ENCODE data around the gene FMN1. TPM values are rescaled to one million over a fixed set of nuclear protein-coding genes. Genes with fewer than 3 reads are reported as not detected.

FMN1 gene
- total and polyA plus RNA-seq, 2 of the 13 experiments (the other 11 are each of a cell fraction or from before 2014, with no cell fraction given) = 0.20 to 0.60 TPM

DNA sequence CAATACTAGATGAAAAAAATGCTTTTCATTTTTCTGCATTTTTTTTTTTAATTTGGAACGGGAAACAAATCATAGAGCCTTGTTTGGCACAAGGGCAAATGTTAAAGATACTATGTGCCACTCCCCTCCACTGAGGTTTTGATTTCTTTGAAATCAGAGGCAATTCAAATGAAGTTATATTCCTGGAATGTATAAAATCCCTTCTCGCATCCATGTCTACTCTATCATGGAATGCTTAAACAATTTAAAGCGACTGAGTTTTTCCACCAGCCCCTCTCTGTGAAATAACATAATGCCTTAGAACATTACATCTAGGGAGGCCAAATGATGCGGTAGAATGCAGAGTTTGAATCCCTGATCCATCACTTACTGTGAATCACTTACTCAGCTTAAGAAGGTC is 69.7 kb downstream of the FMN1 start:
- H3K9me3 ChIP-seq (ENCODE audit: low read length) = no peaks in the 10 kb centered on the region
- no peak overlapping the region for H3K4me2 ChIP-seq (ENCODE audit: low read depth, low read length)
- TF ChIP-seq FLYWCH1 (CRISPR knock-in tag; IDR thresholded peaks at IDR 0.05) = no peak
- TF ChIP-seq, protein P1, sequence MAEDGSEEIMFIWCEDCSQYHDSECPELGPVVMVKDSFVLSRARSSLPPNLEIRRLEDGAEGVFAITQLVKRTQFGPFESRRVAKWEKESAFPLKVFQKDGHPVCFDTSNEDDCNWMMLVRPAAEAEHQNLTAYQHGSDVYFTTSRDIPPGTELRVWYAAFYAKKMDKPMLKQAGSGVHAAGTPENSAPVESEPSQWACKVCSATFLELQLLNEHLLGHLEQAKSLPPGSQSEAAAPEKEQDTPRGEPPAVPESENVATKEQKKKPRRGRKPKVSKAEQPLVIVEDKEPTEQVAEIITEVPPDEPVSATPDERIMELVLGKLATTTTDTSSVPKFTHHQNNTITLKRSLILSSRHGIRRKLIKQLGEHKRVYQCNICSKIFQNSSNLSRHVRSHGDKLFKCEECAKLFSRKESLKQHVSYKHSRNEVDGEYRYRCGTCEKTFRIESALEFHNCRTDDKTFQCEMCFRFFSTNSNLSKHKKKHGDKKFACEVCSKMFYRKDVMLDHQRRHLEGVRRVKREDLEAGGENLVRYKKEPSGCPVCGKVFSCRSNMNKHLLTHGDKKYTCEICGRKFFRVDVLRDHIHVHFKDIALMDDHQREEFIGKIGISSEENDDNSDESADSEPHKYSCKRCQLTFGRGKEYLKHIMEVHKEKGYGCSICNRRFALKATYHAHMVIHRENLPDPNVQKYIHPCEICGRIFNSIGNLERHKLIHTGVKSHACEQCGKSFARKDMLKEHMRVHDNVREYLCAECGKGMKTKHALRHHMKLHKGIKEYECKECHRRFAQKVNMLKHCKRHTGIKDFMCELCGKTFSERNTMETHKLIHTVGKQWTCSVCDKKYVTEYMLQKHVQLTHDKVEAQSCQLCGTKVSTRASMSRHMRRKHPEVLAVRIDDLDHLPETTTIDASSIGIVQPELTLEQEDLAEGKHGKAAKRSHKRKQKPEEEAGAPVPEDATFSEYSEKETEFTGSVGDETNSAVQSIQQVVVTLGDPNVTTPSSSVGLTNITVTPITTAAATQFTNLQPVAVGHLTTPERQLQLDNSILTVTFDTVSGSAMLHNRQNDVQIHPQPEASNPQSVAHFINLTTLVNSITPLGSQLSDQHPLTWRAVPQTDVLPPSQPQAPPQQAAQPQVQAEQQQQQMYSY (CRISPR knock-in tag; IDR thresholded peaks at IDR 0.05) = no peak
- TF ChIP-seq HOXA5 (CRISPR knock-in tag; IDR thresholded peaks at IDR 0.05) = no peak
- no peak for TF ChIP-seq ZNF350 (CRISPR knock-in tag; IDR thresholded peaks at IDR 0.05; ENCODE audit: borderline replicate concordance, low read depth)
- TF ChIP-seq, protein P2, sequence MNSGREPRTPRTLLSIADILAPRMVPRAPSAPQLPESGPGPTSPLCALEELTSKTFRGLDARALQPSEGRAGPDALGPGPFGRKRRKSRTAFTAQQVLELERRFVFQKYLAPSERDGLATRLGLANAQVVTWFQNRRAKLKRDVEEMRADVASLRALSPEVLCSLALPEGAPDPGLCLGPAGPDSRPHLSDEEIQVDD (CRISPR knock-in tag; IDR thresholded peaks at IDR 0.05; ENCODE audit: borderline replicate concordance) = no peak
- no peak for TF ChIP-seq SP4 (CRISPR knock-in tag; IDR thresholded peaks at IDR 0.05)
- TF ChIP-seq MIXL1 (CRISPR knock-in tag; IDR thresholded peaks at IDR 0.05) = no peak
- no peak for TF ChIP-seq KDM5B (CRISPR knock-in tag; IDR thresholded peaks at IDR 0.05; ENCODE audit: borderline replicate concordance)
- TF ChIP-seq, protein P3, sequence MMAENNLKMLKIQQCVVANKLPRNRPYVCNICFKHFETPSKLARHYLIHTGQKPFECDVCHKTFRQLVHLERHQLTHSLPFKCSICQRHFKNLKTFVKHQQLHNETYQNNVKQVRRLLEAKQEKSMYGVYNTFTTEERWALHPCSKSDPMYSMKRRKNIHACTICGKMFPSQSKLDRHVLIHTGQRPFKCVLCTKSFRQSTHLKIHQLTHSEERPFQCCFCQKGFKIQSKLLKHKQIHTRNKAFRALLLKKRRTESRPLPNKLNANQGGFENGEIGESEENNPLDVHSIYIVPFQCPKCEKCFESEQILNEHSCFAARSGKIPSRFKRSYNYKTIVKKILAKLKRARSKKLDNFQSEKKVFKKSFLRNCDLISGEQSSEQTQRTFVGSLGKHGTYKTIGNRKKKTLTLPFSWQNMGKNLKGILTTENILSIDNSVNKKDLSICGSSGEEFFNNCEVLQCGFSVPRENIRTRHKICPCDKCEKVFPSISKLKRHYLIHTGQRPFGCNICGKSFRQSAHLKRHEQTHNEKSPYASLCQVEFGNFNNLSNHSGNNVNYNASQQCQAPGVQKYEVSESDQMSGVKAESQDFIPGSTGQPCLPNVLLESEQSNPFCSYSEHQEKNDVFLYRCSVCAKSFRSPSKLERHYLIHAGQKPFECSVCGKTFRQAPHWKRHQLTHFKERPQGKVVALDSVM (CRISPR knock-in tag; IDR thresholded peaks at IDR 0.05) = no peak
- ChIA-PET CTCF (ENCODE audit: low intra/inter-chr PET ratio, low total read pairs) (no interaction called here), POLR2A (no interaction called here)
- H3K9ac ChIP-seq (ENCODE audit: insufficient read depth, low read depth, low read length) = no peak overlapping the region
- 34% methylated on average over 4 of the region's 4 CpGs for WGBS (ENCODE audit: low lambda C conversion rate)
- FAIRE-seq = no peak
- no peaks in the 10 kb centered on the region for H3K79me2 ChIP-seq (ENCODE audit: insufficient read depth, low read length)
- no peak for ATAC-seq
- H3K36me3 ChIP-seq (replicated peaks in 1 of 2; ENCODE audit: control insufficient read depth in 1 of 2, insufficient read depth in 2 of 2, low read length in 2 of 2) = no peaks in the 10 kb centered on the region
- H3K4me1 ChIP-seq (ENCODE audit: insufficient read depth, low read length) = no peaks in the 10 kb centered on the region
- no TSS peak for BruUV-seq (replicated peaks)
- no peak overlapping the region for H3K4me3 ChIP-seq (replicated peaks in 1 of 3; ENCODE audit: insufficient read depth in 1 of 3, low read depth in 2 of 3, low read length in 3 of 3)
- H3K27me3 ChIP-seq (ENCODE audit: control insufficient read depth in 1 of 2, insufficient read depth in 2 of 2, low read length in 2 of 2) = no peaks in the 10 kb centered on the region
- intact Hi-C loops (cut with micrococcal nuclease; ENCODE audit: unreplicated experiment) (no loop called here), in situ Hi-C loops (cut with HindIII; ENCODE audit: extremely low pct_ligation_motif_present, low pct_unique_long_range_greater_than_20kb) (no loop called here)
- no peak for DNase-seq (ENCODE audit: low spot score)
- H2AFZ ChIP-seq (ENCODE audit: low read length) = no peak overlapping the region
- H3K27ac ChIP-seq (ENCODE audit: extremely low read length, insufficient read depth, low read length) = no peak overlapping the region
- H4K20me1 ChIP-seq (ENCODE audit: insufficient read depth, low read length) = no peaks in the 10 kb centered on the region

Data from HepG2 (cell line).